Endothelial cell of umbilical vein (primary cell): ENCODE measurements around the gene ASIC1. TPM values are rescaled to one million over a fixed set of nuclear protein-coding genes. Genes with fewer than 3 reads are reported as not detected.

Source experiments
- BruUV-seq: library from RNA; stranded (reverse); fragments of 400-500 nt; replicated peaks from 2 replicates; lab custom pipeline; 2021; lab: Mats Ljungman, UMichigan
- CTCF ChIA-PET: fragments of 300-600, 350-600 bp; sonication (Branson Sonifier 250); formaldehyde crosslinking; loops from one replicate; lab custom pipeline; 2021; ENCODE audit warnings: antibody characterized with exemption, inconsistent platforms; lab: Charles Lee
- POLR2A ChIA-PET: fragments of 300-600, 350-600 bp; sonication (Branson Sonifier 250); formaldehyde crosslinking; loops from one replicate; lab custom pipeline; 2021; ENCODE audit warnings: antibody characterized with exemption, inconsistent platforms; lab: Charles Lee
- DNase-seq: peaks from one replicate; pipeline ENCODE4 v3.0.0-alpha.2; 2011; ENCODE audit warnings: low read depth, low spot score
- FAIRE-seq: peaks from 2 replicates; lab custom pipeline; 2011; peaks lifted over from hg19 to GRCh38; lab: Jason Lieb, UNC
- H2AFZ ChIP-seq: 2 replicates; pipeline ENCODE4 v1.6.0; 2012; ENCODE audit warnings: low read depth, low read length, control low read depth, inconsistent platforms
- H3K27ac ChIP-seq: 2 replicates; pipeline ENCODE4 v1.5.1; 2011; ENCODE audit warnings: low read depth, mild to moderate bottlenecking, control low read depth, low read length, moderate library complexity; ENCODE audit not compliant: insufficient read depth
- H3K27me3 ChIP-seq, 2 experiments: 2 replicates each; pipeline versions ENCODE4 v1.6.0 to v1.6.1; 2011; ENCODE audit warnings: low read length in 2 of 2, mixed read lengths in 1 of 2; ENCODE audit not compliant: control insufficient read depth in 2 of 2, insufficient read depth in 2 of 2
- H3K36me3 ChIP-seq, 2 experiments: 2 replicates in 1 of 2; 3 replicates in 1 of 2; pipeline ENCODE4 v1.5.1; 2011; ENCODE audit warnings: low read length in 2 of 2, mild to moderate bottlenecking in 1 of 2, moderate library complexity in 1 of 2; ENCODE audit not compliant: control insufficient read depth in 2 of 2, insufficient read depth in 2 of 2; ENCODE audit errors: extremely low read depth in 1 of 2
- H3K4me1 ChIP-seq: 3 replicates; pipeline ENCODE4 v1.5.1; 2011; ENCODE audit warnings: mild to moderate bottlenecking, low read length; ENCODE audit not compliant: control insufficient read depth, insufficient read depth; ENCODE audit errors: extremely low read depth
- H3K4me2 ChIP-seq: 2 replicates; pipeline ENCODE4 v1.6.1; 2011; ENCODE audit warnings: low read length, control low read depth, mixed read lengths; ENCODE audit not compliant: insufficient read depth
- H3K4me3 ChIP-seq, 3 experiments: fragments of 200-600 bp in 1 of 3; sonication (generic), shearing (Covaris generic) in 1 of 3; replicated peaks in 1 of 3; 2 replicates each; pipeline ENCODE4 v1.5.1; 2011 to 2016; ENCODE audit warnings: control low read depth in 3 of 3, low read length in 3 of 3, mild to moderate bottlenecking in 2 of 3, inconsistent platforms in 1 of 3, low read depth in 1 of 3, moderate library complexity in 1 of 3; ENCODE audit not compliant: insufficient read depth in 1 of 3
- H3K79me2 ChIP-seq: 2 replicates; pipeline ENCODE4 v1.6.0; 2012; ENCODE audit warnings: low read length, inconsistent platforms; ENCODE audit not compliant: control insufficient read depth, insufficient read depth
- H3K9ac ChIP-seq: replicated peaks from 2 replicates; pipeline ENCODE3; 2011; ENCODE audit warnings: low read length, control low read depth; ENCODE audit not compliant: insufficient read depth; ENCODE audit errors: extremely low read depth
- H3K9me1 ChIP-seq: replicated peaks from 3 replicates; pipeline ENCODE4 v1.6.0; 2011; ENCODE audit warnings: mild to moderate bottlenecking, low read length; ENCODE audit not compliant: control insufficient read depth, insufficient read depth; ENCODE audit errors: extremely low read depth
- H3K9me3 ChIP-seq: replicated peaks from 2 replicates; pipeline ENCODE4 v1.5.1; 2012; ENCODE audit warnings: low read length, inconsistent platforms; ENCODE audit not compliant: control insufficient read depth, insufficient read depth
- H4K20me1 ChIP-seq: replicated peaks from 2 replicates; pipeline ENCODE3; 2011; ENCODE audit warnings: mild to moderate bottlenecking, low read length; ENCODE audit not compliant: control insufficient read depth, insufficient read depth; ENCODE audit errors: extremely low read depth
- EZH2 ChIP-seq: IDR thresholded peaks from 2 replicates; pipeline ENCODE4 v1.6.1; 2012; ENCODE audit warnings: borderline replicate concordance, low read depth, mild to moderate bottlenecking, moderate library complexity, low read length, inconsistent platforms; ENCODE audit not compliant: severe bottlenecking
- FOS ChIP-seq: IDR thresholded peaks from 2 replicates; pipeline ENCODE4 v1.6.1; 2011; ENCODE audit warnings: mild to moderate bottlenecking, low read length, moderate library complexity, borderline replicate concordance; ENCODE audit not compliant: insufficient read depth
- GATA2 ChIP-seq: IDR thresholded peaks from 2 replicates; pipeline ENCODE4 v1.7.0; 2011; ENCODE audit warnings: low read depth, mild to moderate bottlenecking, moderate library complexity, mixed read lengths, low read length; ENCODE audit not compliant: insufficient read length, insufficient read depth
- JUN ChIP-seq: IDR thresholded peaks from 2 replicates; pipeline ENCODE4 v1.6.1; 2011; ENCODE audit warnings: borderline replicate concordance, low read depth; ENCODE audit not compliant: insufficient read length, insufficient read depth
- MYC ChIP-seq: IDR thresholded peaks from one replicate; pipeline ENCODE4 v1.6.1; 2011; ENCODE audit warnings: mild to moderate bottlenecking, low read depth, low read length
- POLR2A ChIP-seq: IDR thresholded peaks from 2 replicates; pipeline ENCODE4 v1.6.1; 2012; ENCODE audit warnings: low read depth, mild to moderate bottlenecking, control low read depth, low read length
- POLR2AphosphoS5 ChIP-seq: IDR thresholded peaks from 2 replicates; pipeline ENCODE4 v1.6.1; 2012; ENCODE audit warnings: low read depth, mild to moderate bottlenecking, control low read depth, low read length, moderate library complexity; ENCODE audit not compliant: insufficient read depth
- dilution Hi-C: fragments of 300-500 bp; cut with MboI; formaldehyde crosslinking; loops from one replicate; pipeline ENCODE4 v1.15.0; 2019; ENCODE audit warnings: low sequenced_read_pairs; ENCODE audit not compliant: extremely low pct_ligation_motif_present
- intact Hi-C: fragments of 100-400 bp; cut with micrococcal nuclease; formaldehyde crosslinking; loops from one replicate; pipeline ENCODE4 v1.10.0; 2022
- polyA plus RNA-seq, 4 experiments: library from polyadenylated mRNA; depleted of rRNA in 3 of 4; stranded (reverse) in 3 of 4; unstranded in 1 of 4; fragments of >200 nt; gene quantifications; 2 replicates each; pipeline versions ENCODE4 v1.2.1 to v1.2.3, GENCODE V29; 2011 to 2012; ENCODE audit warnings: missing spikeins in 1 of 4
- total RNA-seq: library from RNA; stranded (reverse); gene quantifications from 2 replicates; pipeline ENCODE4 v1.2.3, GENCODE V29; 2021
- TF ChIP-seq, protein P1 (sequence below), 2 donors: IDR thresholded peaks; 1 replicate in 1 of 2; 2 replicates in 1 of 2; pipeline ENCODE4 v1.5.1; 2011; ENCODE audit warnings: low read length in 2 of 2, mild to moderate bottlenecking in 2 of 2, moderate library complexity in 2 of 2, control low read depth in 1 of 2, inconsistent platforms in 1 of 2, low read depth in 1 of 2; ENCODE audit not compliant: insufficient read depth in 1 of 2; ENCODE audit errors: extremely low read depth in 1 of 2
- TF ChIP-seq, protein P2 (sequence below): IDR thresholded peaks from 2 replicates; pipeline ENCODE4 v1.6.1; 2011; ENCODE audit not compliant: insufficient read depth, insufficient read length

Gene ASIC1
- total and polyA plus RNA-seq, 2 donors (not counting 3 experiments of a cell fraction or from before 2014, with no cell fraction given) = 0.53 to 0.66 TPM

DNA sequence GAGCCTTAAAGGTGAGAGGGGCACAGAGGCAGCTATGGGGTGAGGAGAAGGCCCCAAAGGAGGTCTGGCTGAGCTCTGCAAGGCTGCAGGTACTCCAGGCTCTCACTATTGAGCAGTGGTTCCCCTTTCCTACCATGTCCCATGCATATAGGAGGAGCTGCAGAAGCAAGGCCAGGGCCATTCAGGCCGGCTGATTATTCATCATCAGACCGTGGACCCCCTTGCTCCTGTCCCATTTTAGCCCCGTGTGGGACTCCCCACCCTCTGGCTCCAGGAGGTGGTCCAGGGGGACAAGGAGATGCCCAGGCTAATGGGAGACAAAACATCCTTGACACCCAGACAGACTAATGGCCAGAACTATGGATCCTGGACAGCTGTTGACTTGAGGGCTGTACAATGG is 49.5 kb downstream of the ASIC1 start:
- Histone ChIP-seq H3K79me2 (no peaks in the 10 kb centered on the region), H3K4me1 (peaks cover 6% of the 10 kb centered on the region), H3K9me3 (no peaks in the 10 kb centered on the region), H3K9ac (no peak overlapping the region), H3K4me3 (no peak overlapping the region), H3K27ac (no peak overlapping the region), H4K20me1 (no peaks in the 10 kb centered on the region), H3K9me1 (no peaks in the 10 kb centered on the region), H3K4me2 (no peak overlapping the region), H3K27me3 (no peaks in the 10 kb centered on the region), H2AFZ (no peak overlapping the region), H3K36me3 (no peaks in the 10 kb centered on the region)
- dilution Hi-C loops (no loop called here), intact Hi-C loops (no loop called here)
- DNase-seq (no peak), FAIRE-seq (no peak)
- TF ChIP-seq, protein P1, sequence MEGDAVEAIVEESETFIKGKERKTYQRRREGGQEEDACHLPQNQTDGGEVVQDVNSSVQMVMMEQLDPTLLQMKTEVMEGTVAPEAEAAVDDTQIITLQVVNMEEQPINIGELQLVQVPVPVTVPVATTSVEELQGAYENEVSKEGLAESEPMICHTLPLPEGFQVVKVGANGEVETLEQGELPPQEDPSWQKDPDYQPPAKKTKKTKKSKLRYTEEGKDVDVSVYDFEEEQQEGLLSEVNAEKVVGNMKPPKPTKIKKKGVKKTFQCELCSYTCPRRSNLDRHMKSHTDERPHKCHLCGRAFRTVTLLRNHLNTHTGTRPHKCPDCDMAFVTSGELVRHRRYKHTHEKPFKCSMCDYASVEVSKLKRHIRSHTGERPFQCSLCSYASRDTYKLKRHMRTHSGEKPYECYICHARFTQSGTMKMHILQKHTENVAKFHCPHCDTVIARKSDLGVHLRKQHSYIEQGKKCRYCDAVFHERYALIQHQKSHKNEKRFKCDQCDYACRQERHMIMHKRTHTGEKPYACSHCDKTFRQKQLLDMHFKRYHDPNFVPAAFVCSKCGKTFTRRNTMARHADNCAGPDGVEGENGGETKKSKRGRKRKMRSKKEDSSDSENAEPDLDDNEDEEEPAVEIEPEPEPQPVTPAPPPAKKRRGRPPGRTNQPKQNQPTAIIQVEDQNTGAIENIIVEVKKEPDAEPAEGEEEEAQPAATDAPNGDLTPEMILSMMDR (IDR thresholded peaks at IDR 0.05; ENCODE audit: extremely low read depth in 1 of 2, insufficient read depth in 1 of 2, low read depth in 1 of 2, low read length in 2 of 2) = no peak
- TF ChIP-seq POLR2A = no peak
- BruUV-seq = no TSS peak
- CTCF ChIA-PET = interaction anchor here (1.0 to 1.5 kb wide), 3 partner anchors 22 to 147 kb away, joined by 3 to 4 read pairs (median 4); partner anchors contain the start of gene SMARCD1
- POLR2A ChIA-PET = no interaction called here

DNA sequence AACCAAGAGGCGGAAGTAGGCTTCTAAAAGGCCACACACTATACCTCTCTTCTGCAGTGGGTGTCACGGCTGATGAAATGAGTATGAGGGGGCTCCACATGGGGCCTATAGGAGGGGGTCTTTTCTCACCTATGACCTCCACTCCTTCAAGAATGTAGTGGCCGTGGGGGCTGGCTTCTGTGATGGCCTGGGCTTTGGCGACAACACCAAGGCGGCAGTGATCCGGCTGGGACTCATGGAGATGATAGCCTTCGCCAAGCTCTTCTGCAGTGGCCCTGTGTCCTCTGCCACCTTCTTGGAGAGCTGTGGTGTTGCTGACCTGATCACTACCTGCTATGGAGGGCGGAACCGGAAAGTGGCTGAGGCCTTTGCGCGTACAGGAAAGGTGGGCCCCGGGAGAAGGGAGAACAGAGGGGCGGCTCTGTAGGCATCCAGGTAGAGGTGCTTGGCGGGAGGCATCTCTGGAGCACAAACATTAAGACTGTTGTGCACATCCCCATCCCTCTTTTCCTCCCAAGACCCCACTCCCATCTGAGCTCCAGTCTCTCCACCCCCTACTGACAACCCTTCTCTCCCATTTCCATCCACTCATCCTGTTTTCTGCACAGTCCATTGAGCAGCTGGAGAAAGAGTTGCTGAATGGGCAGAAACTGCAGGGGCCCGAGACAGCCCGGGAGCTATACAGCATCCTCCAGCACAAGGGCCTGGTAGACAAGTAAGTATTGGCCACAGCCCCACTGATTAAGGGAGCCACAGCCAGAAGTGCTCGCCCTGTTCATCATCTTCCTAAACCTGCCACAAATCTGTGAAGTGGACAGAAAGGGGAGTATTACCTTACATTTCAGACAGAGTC is 50.2 kb downstream of the ASIC1 start:
- no peak overlapping the region for H2AFZ ChIP-seq
- H3K4me3 ChIP-seq = no peak overlapping the region
- H3K27ac ChIP-seq = no peak overlapping the region
- no peaks in the 10 kb centered on the region for H4K20me1 ChIP-seq
- ChIA-PET POLR2A (no interaction called here), CTCF (interaction anchor here (0.8 to 1.2 kb wide), 6 partner anchors 23 to 207 kb away, joined by 3 to 4 read pairs (median 4); partner anchors contain the start of gene SMARCD1)
- no peaks in the 10 kb centered on the region for H3K27me3 ChIP-seq
- BruUV-seq = no TSS peak
- no peaks in the 10 kb centered on the region for H3K36me3 ChIP-seq
- FAIRE-seq (no peak), DNase-seq (no peak)
- peaks cover 6% of the 10 kb centered on the region for H3K4me1 ChIP-seq
- H3K9me3 ChIP-seq = no peaks in the 10 kb centered on the region
- no peak overlapping the region for H3K4me2 ChIP-seq
- H3K9me1 ChIP-seq = no peaks in the 10 kb centered on the region
- H3K9ac ChIP-seq = no peak overlapping the region
- dilution Hi-C loops (no loop called here), intact Hi-C loops (no loop called here)
- TF ChIP-seq, protein P2, sequence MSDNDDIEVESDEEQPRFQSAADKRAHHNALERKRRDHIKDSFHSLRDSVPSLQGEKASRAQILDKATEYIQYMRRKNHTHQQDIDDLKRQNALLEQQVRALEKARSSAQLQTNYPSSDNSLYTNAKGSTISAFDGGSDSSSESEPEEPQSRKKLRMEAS = no peak
- TF ChIP-seq, protein P1 (IDR thresholded peaks at IDR 0.05; ENCODE audit: extremely low read depth in 1 of 2, insufficient read depth in 1 of 2, low read depth in 1 of 2, low read length in 2 of 2) = no peak
- TF ChIP-seq FOS (no peak), JUN (no peak), EZH2 (no peak), POLR2AphosphoS5 (no peak), GATA2 (no peak), POLR2A (no peak), MYC (no peak)
- no peaks in the 10 kb centered on the region for H3K79me2 ChIP-seq
